Glomerular visceral epithelial cell (primary cell): ENCODE data around the gene DBT.
"Not testable (repeated sequence)": the region's sequence is repeated elsewhere in the genome, so short reads cannot be mapped to it uniquely, and the experiment has no call there.

Experiments used
- DNase-seq: peaks from one replicate; pipeline ENCODE4 v3.0.0-alpha.2; 2016; ENCODE audit errors: extremely low spot score

Gene DBT

GRCh38 chr1:100250807-100251206 lies 1.2 kb upstream of the DBT start:
- no peak for DNase-seq

GRCh38 chr1:100250264-100250663 lies 630 bp upstream of the DBT start:
- no peak for DNase-seq

- DNase-seq, result peak; percentile 7
Observed at GRCh38 chr1:100249155-100249536, 488 bp downstream of the DBT start.

- no peak for DNase-seq
Observed at GRCh38 chr1:100246738-100247137, 2.9 kb downstream of the DBT start.

GRCh38 chr1:100240631-100241030 lies 9.0 kb downstream of the DBT start:
- DNase-seq, result no peak

GRCh38 chr1:100239961-100240360 lies 9.7 kb downstream of the DBT start:
- no peak for DNase-seq

GRCh38 chr1:100237091-100237490 lies 12.5 kb downstream of the DBT start:
- no peak for DNase-seq

GRCh38 chr1:100234432-100234831 lies 15.2 kb downstream of the DBT start:
- DNase-seq, result no peak

GRCh38 chr1:100233566-100233965 lies 16.1 kb downstream of the DBT start:
- not testable (repeated sequence) for DNase-seq

- no peak for DNase-seq
Observed at GRCh38 chr1:100232156-100232555, 17.5 kb downstream of the DBT start.

- DNase-seq, result no peak
Observed at GRCh38 chr1:100231721-100232120, 17.9 kb downstream of the DBT start.

GRCh38 chr1:100230765-100231164 lies 18.9 kb downstream of the DBT start:
- no peak for DNase-seq

GRCh38 chr1:100229681-100230443 lies 19.8 kb downstream of the DBT start:
- no peak for DNase-seq

GRCh38 chr1:100222428-100222827 lies 27.2 kb downstream of the DBT start:
- no peak for DNase-seq

GRCh38 chr1:100219883-100220282 lies 29.8 kb downstream of the DBT start:
- DNase-seq, result no peak

- DNase-seq, result no peak
Observed at GRCh38 chr1:100219457-100219856, 30.2 kb downstream of the DBT start.

GRCh38 chr1:100217834-100218233 lies 31.8 kb downstream of the DBT start:
- DNase-seq, result no peak

- no peak for DNase-seq
Observed at GRCh38 chr1:100215101-100215500, 34.5 kb downstream of the DBT start.

- no peak for DNase-seq
Observed at GRCh38 chr1:100213141-100213540, 36.5 kb downstream of the DBT start.

GRCh38 chr1:100206301-100206700 lies 43.3 kb downstream of the DBT start:
- no peak for DNase-seq

GRCh38 chr1:100205593-100205992 lies 44.0 kb downstream of the DBT start:
- DNase-seq, result not testable (repeated sequence)

GRCh38 chr1:100205103-100205502 lies 44.5 kb downstream of the DBT start:
- DNase-seq, result not testable (repeated sequence)

- DNase-seq, result not testable (repeated sequence)
Observed at GRCh38 chr1:100202703-100203102, 46.9 kb downstream of the DBT start.

GRCh38 chr1:100200060-100200459 lies 49.6 kb downstream of the DBT start:
- not testable (repeated sequence) for DNase-seq
